CD4-positive, alpha-beta T cell (primary cell): Measurements from ENCODE around the gene DIS3L2. TPM values are rescaled to one million over a fixed set of nuclear protein-coding genes. Genes with fewer than 3 reads are reported as not detected.

Experiments
- ATAC-seq: fragments of 200-7000 bp; cut with Tn5 transposase; one replicate; pipeline ENCODE4 v1.10.0; 2022; ENCODE audit warnings: mild to moderate bottlenecking; ENCODE audit not compliant: poor library complexity
- CTCF ChIA-PET: fragments of 350-600 bp; sonication (Branson Sonifier 250); formaldehyde crosslinking; loops from one replicate; lab custom pipeline; 2021; ENCODE audit warnings: antibody characterized with exemption, inconsistent platforms; lab: Charles Lee
- POLR2A ChIA-PET: fragments of 350-600 bp; sonication (Branson Sonifier 250); formaldehyde crosslinking; loops from one replicate; lab custom pipeline; 2021; ENCODE audit warnings: antibody characterized with exemption, inconsistent platforms; lab: Charles Lee
- DNase-seq, 14 experiments: peaks; one replicate each; pipeline ENCODE4 v3.0.0-alpha.2; 2013 to 2020; ENCODE audit warnings: mixed read lengths in 2 of 14
- H3K27ac ChIP-seq, 2 donors: one replicate each; pipeline versions ENCODE4 v1.5.1 to v1.7.0; 2013; ENCODE audit warnings: low read length in 2 of 2, low read depth in 1 of 2, mild to moderate bottlenecking in 1 of 2
- H3K27me3 ChIP-seq, 2 experiments: 1 replicate in 1 of 2; 2 replicates in 1 of 2; pipeline versions ENCODE4 v1.6.1 to v1.7.0; 2013; ENCODE audit warnings: low read length in 2 of 2, control low read depth in 1 of 2, mild to moderate bottlenecking in 1 of 2, moderate library complexity in 1 of 2; ENCODE audit not compliant: insufficient read depth in 2 of 2, control insufficient read depth in 1 of 2
- H3K36me3 ChIP-seq: one replicate; pipeline ENCODE4 v1.6.1; 2013; ENCODE audit warnings: low read length, control low read depth; ENCODE audit not compliant: insufficient read depth
- H3K4me1 ChIP-seq: one replicate; pipeline ENCODE4 v1.6.1; 2013; ENCODE audit warnings: low read length, control low read depth; ENCODE audit not compliant: insufficient read depth
- H3K4me3 ChIP-seq: one replicate; pipeline ENCODE4 v1.5.1; 2013; ENCODE audit warnings: mild to moderate bottlenecking, low read length, moderate library complexity
- H3K9me3 ChIP-seq, 2 experiments: 1 replicate in 1 of 2; 2 replicates in 1 of 2; pipeline versions ENCODE4 v1.6.1 to v1.7.0; 2013; ENCODE audit warnings: low read length in 2 of 2, mild to moderate bottlenecking in 2 of 2, control low read depth in 1 of 2, moderate library complexity in 1 of 2; ENCODE audit not compliant: control insufficient read depth in 1 of 2, insufficient read depth in 1 of 2
- H3K27ac Mint-ChIP-seq: one replicate; pipeline ENCODE4 v1.8.0; 2020; ENCODE audit warnings: mixed read lengths
- H3K27me3 Mint-ChIP-seq: one replicate; pipeline ENCODE4 v1.8.0; 2021; ENCODE audit warnings: mixed read lengths
- H3K36me3 Mint-ChIP-seq: one replicate; pipeline ENCODE4 v1.8.0; 2021; ENCODE audit warnings: low read depth, mixed read lengths
- H3K4me1 Mint-ChIP-seq: one replicate; pipeline ENCODE4 v1.8.0; 2021; ENCODE audit warnings: low read depth, mixed read lengths
- H3K4me3 Mint-ChIP-seq: one replicate; pipeline ENCODE4 v1.8.0; 2020; ENCODE audit warnings: mild to moderate bottlenecking, mixed read lengths
- H3K9me3 Mint-ChIP-seq: one replicate; pipeline ENCODE4 v1.8.0; 2020; ENCODE audit warnings: mixed read lengths
- intact Hi-C, 2 experiments: fragments of 100-400 bp; cut with DNase I in 1 of 2; cut with micrococcal nuclease in 1 of 2; formaldehyde crosslinking; loops; one replicate each; pipeline versions ENCODE4 v1.15.1 to v1.9.0; 2023 to 2025; cut with DNase I, micrococcal nuclease
- total RNA-seq, 174 experiments: library from RNA in 2 of 174; stranded (reverse) in 2 of 174; gene quantifications; one replicate each; pipeline ENCODE4 v1.2.3 and lab custom pipeline; 2021 to 2026
- TF ChIP-seq, protein P1 (sequence below): fragments of 200-600 bp; IDR thresholded peaks from one replicate; pipeline ENCODE4 v1.8.0; 2022; ENCODE audit warnings: antibody characterized with exemption, mild to moderate bottlenecking

DIS3L2 gene
- total RNA-seq, 2 experiments from 2014 or later, result 59.8 to 62.9 TPM

DNA sequence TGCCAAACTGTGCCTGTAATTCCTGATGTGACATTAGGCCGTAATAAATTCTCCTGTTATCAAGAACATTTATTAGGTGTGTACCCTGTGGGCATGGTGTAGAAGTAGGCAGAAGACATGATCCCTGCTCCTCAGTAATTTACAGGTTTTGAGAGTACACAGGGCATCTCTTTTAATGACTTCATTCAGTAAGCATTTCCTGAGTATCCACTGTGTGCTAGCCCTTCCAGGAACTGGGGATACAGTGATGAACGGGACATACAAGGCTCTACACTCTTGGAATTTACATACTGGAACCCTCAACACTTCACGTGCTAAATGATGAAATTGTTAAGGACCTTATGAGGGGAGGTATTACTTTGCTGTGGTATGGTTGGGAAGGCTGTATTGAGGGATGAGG lies 30.2 kb downstream of the DIS3L2 start:
- Mint-ChIP-seq H3K9me3 (no peaks in the 10 kb centered on the region), H3K27me3 (no peaks in the 10 kb centered on the region), H3K36me3 (no peaks in the 10 kb centered on the region), H3K27ac (no peak overlapping the region), H3K4me3 (no peak overlapping the region), H3K4me1 (peaks cover 82% of the 10 kb centered on the region)
- ATAC-seq, result no peak
- TF ChIP-seq, protein P1, sequence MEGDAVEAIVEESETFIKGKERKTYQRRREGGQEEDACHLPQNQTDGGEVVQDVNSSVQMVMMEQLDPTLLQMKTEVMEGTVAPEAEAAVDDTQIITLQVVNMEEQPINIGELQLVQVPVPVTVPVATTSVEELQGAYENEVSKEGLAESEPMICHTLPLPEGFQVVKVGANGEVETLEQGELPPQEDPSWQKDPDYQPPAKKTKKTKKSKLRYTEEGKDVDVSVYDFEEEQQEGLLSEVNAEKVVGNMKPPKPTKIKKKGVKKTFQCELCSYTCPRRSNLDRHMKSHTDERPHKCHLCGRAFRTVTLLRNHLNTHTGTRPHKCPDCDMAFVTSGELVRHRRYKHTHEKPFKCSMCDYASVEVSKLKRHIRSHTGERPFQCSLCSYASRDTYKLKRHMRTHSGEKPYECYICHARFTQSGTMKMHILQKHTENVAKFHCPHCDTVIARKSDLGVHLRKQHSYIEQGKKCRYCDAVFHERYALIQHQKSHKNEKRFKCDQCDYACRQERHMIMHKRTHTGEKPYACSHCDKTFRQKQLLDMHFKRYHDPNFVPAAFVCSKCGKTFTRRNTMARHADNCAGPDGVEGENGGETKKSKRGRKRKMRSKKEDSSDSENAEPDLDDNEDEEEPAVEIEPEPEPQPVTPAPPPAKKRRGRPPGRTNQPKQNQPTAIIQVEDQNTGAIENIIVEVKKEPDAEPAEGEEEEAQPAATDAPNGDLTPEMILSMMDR, result no peak
- ChIA-PET CTCF (interaction anchor here (1.1 kb wide), 1 partner anchor 9 kb away, joined by 3 read pairs; no protein-coding TSS in a partner anchor), POLR2A (no interaction called here)
- no peaks in the 10 kb centered on the region for H3K27me3 ChIP-seq
- peaks cover 4% of the 10 kb centered on the region for H3K36me3 ChIP-seq
- H3K9me3 ChIP-seq, result no peaks in the 10 kb centered on the region
- intact Hi-C loops, result no loop called here
- no peak for DNase-seq
- no peak overlapping the region for H3K27ac ChIP-seq
- H3K4me1 ChIP-seq, result no peaks in the 10 kb centered on the region
- no peak overlapping the region for H3K4me3 ChIP-seq

GRCh38 chr2:231992888-231993287 lies 31.4 kb downstream of the DIS3L2 start:
- CTCF ChIA-PET, result interaction anchor here (1.1 kb wide), 1 partner anchor 10 kb away, joined by 3 read pairs; no protein-coding TSS in a partner anchor
- Mint-ChIP-seq H3K27me3 (no peaks in the 10 kb centered on the region), H3K27ac (no peak overlapping the region), H3K4me3 (no peak overlapping the region), H3K36me3 (no peaks in the 10 kb centered on the region), H3K9me3 (no peaks in the 10 kb centered on the region), H3K4me1 (peaks cover 81% of the 10 kb centered on the region)
- H3K36me3 ChIP-seq, result peaks cover 4% of the 10 kb centered on the region
- TF ChIP-seq, protein P1, result no peak
- DNase-seq (no peak), ATAC-seq (no peak)
- no peak overlapping the region for H3K4me3 ChIP-seq
- H3K9me3 ChIP-seq, result no peaks in the 10 kb centered on the region
- H3K27me3 ChIP-seq, result no peaks in the 10 kb centered on the region
- H3K27ac ChIP-seq, result no peak overlapping the region
- intact Hi-C loops, result no loop called here
- POLR2A ChIA-PET, result no interaction called here
- H3K4me1 ChIP-seq, result no peaks in the 10 kb centered on the region

GRCh38 chr2:231996797-231997540 lies 35.5 kb downstream of the DIS3L2 start:
- no peak overlapping the region for H3K27ac ChIP-seq
- H3K9me3 Mint-ChIP-seq, result no peaks in the 10 kb centered on the region
- no peak overlapping the region for H3K4me3 ChIP-seq
- no peaks in the 10 kb centered on the region for H3K36me3 Mint-ChIP-seq
- intact Hi-C loops, result no loop called here
- no peaks in the 10 kb centered on the region for H3K9me3 ChIP-seq
- H3K4me1 ChIP-seq, result no peaks in the 10 kb centered on the region
- ChIA-PET CTCF (no interaction called here), POLR2A (no interaction called here)
- DNase-seq (no peak), ATAC-seq (no peak)
- no peaks in the 10 kb centered on the region for H3K27me3 ChIP-seq
- H3K4me1 Mint-ChIP-seq, result peaks cover 84% of the 10 kb centered on the region
- TF ChIP-seq, protein P1, result no peak
- peaks cover under 1% of the 10 kb centered on the region for H3K36me3 ChIP-seq
- no peak overlapping the region for H3K27ac Mint-ChIP-seq
- H3K27me3 Mint-ChIP-seq, result no peaks in the 10 kb centered on the region
- no peak overlapping the region for H3K4me3 Mint-ChIP-seq
